WTC11 (cell line): Measurements from ENCODE around the gene NAV2. TPM values are rescaled to one million over a fixed set of nuclear protein-coding genes. Genes with fewer than 3 reads are reported as not detected.

ENCODE experiments used
- ATAC-seq: fragments of 200-7000 bp; cut with Tn5 transposase; 2 replicates; pipeline ENCODE4 v1.10.0; 2021; ENCODE audit warnings: mild to moderate bottlenecking, moderate library complexity
- CTCF ChIA-PET: fragments of 300-600 bp; sonication (Branson Sonifier 250); formaldehyde crosslinking; loops from one replicate; lab custom pipeline; 2021; ENCODE audit warnings: antibody characterized with exemption; lab: Charles Lee
- POLR2A ChIA-PET: fragments of 350-600 bp; sonication (Branson Sonifier 250); formaldehyde crosslinking; loops from one replicate; lab custom pipeline; 2021; ENCODE audit warnings: antibody characterized with exemption; lab: Charles Lee
- DNase-seq: peaks from one replicate; pipeline ENCODE4 v3.0.0; 2021; ENCODE audit warnings: low spot score
- H3K27ac Mint-ChIP-seq: 2 replicates; pipeline ENCODE4 v1.8.0; 2021; ENCODE audit warnings: mixed read lengths
- H3K27me3 Mint-ChIP-seq: 2 replicates; pipeline ENCODE4 v1.8.0; 2021; ENCODE audit warnings: low read depth, mild to moderate bottlenecking, moderate library complexity, mixed read lengths
- H3K36me3 Mint-ChIP-seq: 2 replicates; pipeline ENCODE4 v1.8.0; 2021; ENCODE audit warnings: mixed read lengths
- H3K4me1 Mint-ChIP-seq: 2 replicates; pipeline ENCODE4 v1.8.0; 2022; ENCODE audit warnings: mixed read lengths
- H3K4me3 Mint-ChIP-seq: 2 replicates; pipeline ENCODE4 v1.8.0; 2021; ENCODE audit warnings: mild to moderate bottlenecking, moderate library complexity, mixed read lengths
- H3K9me3 Mint-ChIP-seq: 2 replicates; pipeline ENCODE4 v1.8.0; 2021; ENCODE audit warnings: mixed read lengths
- CBFB ChIP-seq: sonication (generic); formaldehyde crosslinking; IDR thresholded peaks from 2 replicates; pipeline ENCODE4 v1.8.1; 2022; ENCODE audit warnings: mild to moderate bottlenecking, low read depth, missing genetic modification reagents
- CTCF ChIP-seq: fragments of 200-600 bp; IDR thresholded peaks from 2 replicates; pipeline ENCODE4 v1.8.0; 2022; ENCODE audit warnings: antibody characterized with exemption
- ESRRA ChIP-seq: sonication (generic); formaldehyde crosslinking; IDR thresholded peaks from 2 replicates; pipeline ENCODE4 v1.8.1; 2022; ENCODE audit warnings: mild to moderate bottlenecking, missing genetic modification reagents, borderline replicate concordance
- FOXK1 ChIP-seq: sonication (generic); formaldehyde crosslinking; IDR thresholded peaks from 2 replicates; pipeline ENCODE4 v1.8.0; 2022; ENCODE audit warnings: mild to moderate bottlenecking, moderate library complexity, missing genetic modification reagents
- SOX15 ChIP-seq: fragments of 250-450 bp; sonication (Bioruptor Pico); IDR thresholded peaks from 2 replicates; pipeline ENCODE4 v1.9.0; 2021; ENCODE audit warnings: mild to moderate bottlenecking
- STAT6 ChIP-seq: sonication (generic); formaldehyde crosslinking; conservative IDR thresholded peaks from 2 replicates; pipeline ENCODE4 v1.8.1; 2023; ENCODE audit warnings: mild to moderate bottlenecking, low read depth, missing genetic modification reagents, moderate library complexity
- TEAD4 ChIP-seq: sonication (generic); formaldehyde crosslinking; IDR thresholded peaks from 2 replicates; pipeline ENCODE4 v1.8.0; 2022; ENCODE audit warnings: mild to moderate bottlenecking, missing genetic modification reagents
- USF1 ChIP-seq: sonication (generic); formaldehyde crosslinking; IDR thresholded peaks from 2 replicates; pipeline ENCODE4 v1.8.0; 2022; ENCODE audit warnings: mild to moderate bottlenecking, missing genetic modification reagents
- total RNA-seq: library from RNA; stranded (reverse); gene quantifications from 3 replicates; pipeline ENCODE4 v1.2.3, GENCODE V29; 2021
- TF ChIP-seq, protein P1 (sequence below): sonication (generic); formaldehyde crosslinking; IDR thresholded peaks from 2 replicates; pipeline ENCODE4 v1.8.0; 2023; ENCODE audit warnings: missing genetic modification reagents
- TF ChIP-seq, protein P2 (sequence below): sonication (generic); formaldehyde crosslinking; IDR thresholded peaks from 2 replicates; pipeline ENCODE4 v1.8.1; 2023; ENCODE audit warnings: mild to moderate bottlenecking, missing genetic modification reagents
- TF ChIP-seq, protein P3 (sequence below): fragments of 250-450 bp; sonication (Bioruptor Pico); IDR thresholded peaks from 2 replicates; pipeline ENCODE4 v1.9.0; 2021; ENCODE audit warnings: mild to moderate bottlenecking
- TF ChIP-seq, protein P4 (sequence below): sonication (generic); formaldehyde crosslinking; IDR thresholded peaks from 2 replicates; pipeline ENCODE4 v1.8.1; 2022; ENCODE audit warnings: mild to moderate bottlenecking, missing genetic modification reagents, moderate library complexity, borderline replicate concordance

Gene NAV2
- total RNA-seq, 1 experiment from 2014 or later: 42.8 TPM

DNA sequence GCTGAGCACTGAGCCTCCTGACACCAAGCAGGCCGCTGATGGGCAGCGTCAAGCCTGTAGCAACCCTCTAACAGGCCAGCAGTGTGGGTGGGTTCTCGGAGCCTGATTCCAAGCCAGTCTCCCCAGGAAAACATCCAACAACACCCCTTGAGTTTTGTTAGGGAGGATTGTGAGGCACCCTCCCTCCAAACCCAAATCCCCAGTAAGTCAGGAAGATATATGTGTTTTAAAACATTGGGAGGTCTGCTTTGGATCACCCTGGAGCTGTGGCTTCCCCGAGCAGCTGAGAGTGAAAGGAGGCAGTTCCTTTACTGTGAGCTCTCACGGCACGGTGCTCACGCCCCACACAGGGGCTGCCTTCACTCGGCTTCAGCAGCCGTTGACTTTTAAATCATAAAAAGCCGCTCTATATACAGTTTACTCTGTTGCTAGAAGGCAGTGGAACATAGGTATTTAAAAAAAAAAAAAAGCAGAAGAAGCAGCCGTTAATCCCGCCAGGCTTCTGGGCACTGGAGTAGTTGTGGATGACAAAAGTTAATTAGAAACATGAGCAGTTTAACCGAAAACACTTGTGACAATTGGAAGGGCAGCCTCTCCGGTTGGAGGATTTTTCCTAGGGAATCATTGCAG is 218.6 kb downstream of the NAV2 start (continued):
- TF ChIP-seq, protein P1, sequence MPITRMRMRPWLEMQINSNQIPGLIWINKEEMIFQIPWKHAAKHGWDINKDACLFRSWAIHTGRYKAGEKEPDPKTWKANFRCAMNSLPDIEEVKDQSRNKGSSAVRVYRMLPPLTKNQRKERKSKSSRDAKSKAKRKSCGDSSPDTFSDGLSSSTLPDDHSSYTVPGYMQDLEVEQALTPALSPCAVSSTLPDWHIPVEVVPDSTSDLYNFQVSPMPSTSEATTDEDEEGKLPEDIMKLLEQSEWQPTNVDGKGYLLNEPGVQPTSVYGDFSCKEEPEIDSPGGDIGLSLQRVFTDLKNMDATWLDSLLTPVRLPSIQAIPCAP (CRISPR knock-in tag): no peak
- TF ChIP-seq, all 79 proteins: peak for 0

DNA sequence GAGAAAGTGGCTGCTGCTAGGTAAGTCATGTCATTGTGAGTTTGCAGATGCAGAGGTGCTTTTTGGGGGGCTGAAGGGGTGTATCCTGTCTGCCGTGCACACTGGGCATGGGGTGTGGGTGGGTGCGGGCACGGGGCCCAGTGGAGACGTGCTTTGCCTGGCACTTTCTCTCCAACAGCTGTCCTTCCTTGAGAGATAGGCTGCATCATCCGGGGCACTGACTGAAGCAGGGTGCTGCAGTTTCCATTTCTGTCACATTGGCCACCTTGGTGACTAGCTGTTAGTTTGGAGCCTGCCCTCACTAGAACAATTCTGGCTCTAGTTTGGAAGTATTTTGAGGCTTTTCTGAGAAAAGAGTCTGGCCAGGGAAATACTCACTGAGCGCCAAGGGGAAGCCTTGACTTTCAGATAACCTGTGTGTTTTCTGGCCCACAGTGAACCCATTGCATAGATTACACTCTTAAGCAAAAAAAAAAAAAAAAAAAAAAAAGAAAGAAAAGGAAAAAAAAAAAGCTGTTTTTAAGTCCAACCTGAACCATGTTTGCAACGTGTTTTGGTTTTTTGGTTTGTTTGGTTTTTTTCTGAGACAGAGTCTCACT is 219.2 kb downstream of the NAV2 start:
- CTCF ChIA-PET: interaction anchor here (0.6 to 1.7 kb wide), 4 partner anchors 12 to 201 kb away, joined by 3 to 6 read pairs (median 4); no protein-coding TSS in a partner anchor
- no peak overlapping the region for H3K4me3 Mint-ChIP-seq
- POLR2A ChIA-PET: interaction anchor here (0.6 kb wide), 1 partner anchor 92 kb away, joined by 3 read pairs; no protein-coding TSS in a partner anchor

More for the DNA sequence above, 219.2 kb downstream of the NAV2 start:
- Mint-ChIP-seq H3K4me1 (peaks cover 14% of the 10 kb centered on the region), H3K27ac (no peak overlapping the region), H3K36me3 (peaks cover 6% of the 10 kb centered on the region), H3K27me3 (no peaks in the 10 kb centered on the region), H3K9me3 (no peaks in the 10 kb centered on the region)
- TF ChIP-seq USF1 (CRISPR knock-in tag) (no peak), SOX15 (CRISPR knock-in tag) (no peak), FOXK1 (CRISPR knock-in tag) (no peak), ESRRA (CRISPR knock-in tag) (no peak), CTCF (no peak), TEAD4 (CRISPR knock-in tag) (no peak), CBFB (CRISPR knock-in tag) (no peak), STAT6 (CRISPR knock-in tag) (no peak)
- TF ChIP-seq, protein P2, sequence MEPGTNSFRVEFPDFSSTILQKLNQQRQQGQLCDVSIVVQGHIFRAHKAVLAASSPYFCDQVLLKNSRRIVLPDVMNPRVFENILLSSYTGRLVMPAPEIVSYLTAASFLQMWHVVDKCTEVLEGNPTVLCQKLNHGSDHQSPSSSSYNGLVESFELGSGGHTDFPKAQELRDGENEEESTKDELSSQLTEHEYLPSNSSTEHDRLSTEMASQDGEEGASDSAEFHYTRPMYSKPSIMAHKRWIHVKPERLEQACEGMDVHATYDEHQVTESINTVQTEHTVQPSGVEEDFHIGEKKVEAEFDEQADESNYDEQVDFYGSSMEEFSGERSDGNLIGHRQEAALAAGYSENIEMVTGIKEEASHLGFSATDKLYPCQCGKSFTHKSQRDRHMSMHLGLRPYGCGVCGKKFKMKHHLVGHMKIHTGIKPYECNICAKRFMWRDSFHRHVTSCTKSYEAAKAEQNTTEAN: no peak
- TF ChIP-seq, protein P3, sequence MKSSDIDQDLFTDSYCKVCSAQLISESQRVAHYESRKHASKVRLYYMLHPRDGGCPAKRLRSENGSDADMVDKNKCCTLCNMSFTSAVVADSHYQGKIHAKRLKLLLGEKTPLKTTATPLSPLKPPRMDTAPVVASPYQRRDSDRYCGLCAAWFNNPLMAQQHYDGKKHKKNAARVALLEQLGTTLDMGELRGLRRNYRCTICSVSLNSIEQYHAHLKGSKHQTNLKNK: no peak
- TF ChIP-seq, protein P4, sequence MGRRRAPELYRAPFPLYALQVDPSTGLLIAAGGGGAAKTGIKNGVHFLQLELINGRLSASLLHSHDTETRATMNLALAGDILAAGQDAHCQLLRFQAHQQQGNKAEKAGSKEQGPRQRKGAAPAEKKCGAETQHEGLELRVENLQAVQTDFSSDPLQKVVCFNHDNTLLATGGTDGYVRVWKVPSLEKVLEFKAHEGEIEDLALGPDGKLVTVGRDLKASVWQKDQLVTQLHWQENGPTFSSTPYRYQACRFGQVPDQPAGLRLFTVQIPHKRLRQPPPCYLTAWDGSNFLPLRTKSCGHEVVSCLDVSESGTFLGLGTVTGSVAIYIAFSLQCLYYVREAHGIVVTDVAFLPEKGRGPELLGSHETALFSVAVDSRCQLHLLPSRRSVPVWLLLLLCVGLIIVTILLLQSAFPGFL (CRISPR knock-in tag): no peak
- ATAC-seq (no peak), DNase-seq (no peak)
